ENCODE measurements around the gene VENTX.

GRCh38 chr10:133236401-133237240 is 1.0 kb upstream of the VENTX start:
- no peak for TF ChIP-seq CTCF (IDR thresholded peaks at IDR 0.05)
- TF ChIP-seq POLR2AphosphoS5 (IDR thresholded peaks at IDR 0.05; ENCODE audit: low read depth, low read length) = no peak

Data from Panc1 (cell line).